ENCODE data around the gene ZNF565.
"Not testable (repeated sequence)": the region's sequence is repeated elsewhere in the genome, so short reads cannot be mapped to it uniquely, and the experiment has no call there.

The ZNF565 gene

GRCh38 chr19:36214386-36215275 is at the start of gene ZNF565, which contains the start of gene ZNF146:
ZNF565 (minus strand) TSS chr19:36214665; CDS start chr19:36201985, 12,680 bp downstream.
ZNF146 (plus strand) TSS chr19:36215106; CDS start chr19:36236441, 21,335 bp downstream.
- peak; percentile 94 to 97 (median 97) for DNase-seq (ENCODE audit: low read depth in 3 of 3)

GRCh38 chr19:36259211-36259610 is 44.7 kb upstream of the ZNF565 start:
- DNase-seq (ENCODE audit: low read depth in 3 of 3): no peak

DNA sequence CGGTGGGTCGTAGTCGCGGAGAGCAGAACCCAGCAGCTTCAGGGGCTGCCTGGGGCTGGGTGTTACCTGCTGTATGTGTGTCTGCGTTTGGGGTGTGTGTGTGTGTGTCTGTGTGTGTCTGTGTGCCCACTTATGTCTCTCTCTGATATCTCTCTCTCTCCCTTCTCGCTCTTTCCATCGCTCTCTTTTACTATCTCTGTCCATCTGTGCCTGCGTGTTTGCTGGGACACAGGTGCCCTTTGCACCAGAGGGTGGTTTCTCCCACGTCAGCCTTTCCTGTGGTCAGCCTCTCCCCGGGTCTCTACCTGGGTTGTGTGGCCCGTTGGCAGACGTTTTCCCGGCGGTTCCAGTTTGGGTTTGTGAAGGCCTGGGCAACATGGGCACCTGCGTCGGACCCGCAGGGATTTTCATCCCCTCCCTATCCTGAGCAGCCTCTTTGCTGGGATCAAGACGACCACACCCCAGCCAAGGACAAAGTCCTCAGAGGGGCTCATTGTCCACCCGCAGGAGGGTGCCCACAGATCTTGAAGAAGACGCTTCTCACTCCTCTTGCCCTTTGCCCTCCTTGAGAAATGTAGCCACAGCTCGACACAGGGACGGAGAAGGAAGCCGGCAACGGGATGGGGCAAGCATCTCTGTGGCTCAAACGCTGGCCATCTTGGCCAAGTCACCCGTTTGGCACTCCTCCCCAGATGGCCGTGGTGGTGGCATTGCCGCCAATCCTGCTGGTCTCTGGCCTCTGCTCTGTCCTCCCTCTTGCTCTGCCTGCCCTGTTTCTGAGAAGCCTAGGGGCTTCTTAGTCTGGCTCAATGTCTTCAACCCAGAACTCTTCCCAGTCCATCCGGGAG is 43.8 kb upstream of the ZNF565 start:
- no peak for DNase-seq (ENCODE audit: low read depth in 3 of 3)

GRCh38 chr19:36257520-36257876 is 43.0 kb upstream of the ZNF565 start:
- DNase-seq (ENCODE audit: low read depth in 3 of 3): no peak

DNA sequence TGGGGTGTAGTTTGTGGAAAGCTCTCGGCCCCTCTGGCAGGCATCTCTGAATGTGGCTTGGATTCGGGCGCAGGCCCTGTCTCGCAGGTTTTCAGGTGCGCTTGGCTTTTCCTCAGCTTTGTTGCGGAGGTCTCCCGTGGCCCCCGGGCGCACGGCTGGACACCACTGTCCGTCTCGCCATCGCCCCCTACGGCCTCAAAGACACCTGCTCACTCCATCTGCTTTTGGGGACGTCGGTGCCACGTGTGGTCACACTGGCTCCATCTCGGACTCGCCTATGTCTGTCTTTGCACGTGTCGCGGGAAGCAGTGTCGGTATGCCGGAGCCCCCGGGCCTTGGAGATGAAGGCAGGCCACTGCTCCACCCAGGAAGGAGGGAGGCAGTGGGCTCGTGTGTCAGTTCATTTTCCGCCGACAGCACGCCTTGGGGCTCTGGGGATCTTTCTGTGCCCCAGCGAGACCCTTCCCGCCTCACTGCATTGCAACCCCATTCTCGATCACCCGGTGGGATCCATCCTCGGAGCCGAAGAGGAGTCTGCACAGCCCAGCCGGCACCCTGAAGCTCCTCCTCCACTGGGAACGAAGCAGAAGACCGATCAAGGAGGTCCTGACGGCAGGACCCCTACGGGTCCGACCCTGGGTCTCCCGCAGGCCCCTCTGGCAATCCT is 42.5 kb upstream of the ZNF565 start:
- DNase-seq (ENCODE audit: low read depth in 3 of 3): no peak

DNA sequence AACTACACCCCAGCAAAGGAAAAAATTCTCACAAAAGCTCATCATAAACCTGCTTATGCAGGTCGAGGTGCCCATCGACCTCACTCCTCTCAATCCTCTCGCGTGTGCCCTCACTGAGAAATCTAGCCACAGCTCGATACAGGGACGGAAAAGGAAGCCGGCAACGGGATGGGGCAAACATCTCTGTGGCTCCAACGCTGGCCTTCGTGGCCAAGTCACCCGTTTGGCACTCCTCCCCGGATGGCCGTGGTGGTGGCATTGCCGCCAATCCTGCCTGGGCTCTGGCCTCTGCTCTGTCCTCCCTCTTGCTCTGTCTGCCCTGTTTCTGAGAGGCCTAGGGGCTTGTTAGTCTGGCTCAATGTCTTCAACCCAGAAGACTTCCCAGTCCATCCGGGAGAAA is 41.6 kb upstream of the ZNF565 start:
- no peak for DNase-seq (ENCODE audit: low read depth in 3 of 3)

- no peak for DNase-seq (ENCODE audit: low read depth in 3 of 3)
Measured at GRCh38 chr19:36255316-36255715, 40.9 kb upstream of the ZNF565 start.

DNA sequence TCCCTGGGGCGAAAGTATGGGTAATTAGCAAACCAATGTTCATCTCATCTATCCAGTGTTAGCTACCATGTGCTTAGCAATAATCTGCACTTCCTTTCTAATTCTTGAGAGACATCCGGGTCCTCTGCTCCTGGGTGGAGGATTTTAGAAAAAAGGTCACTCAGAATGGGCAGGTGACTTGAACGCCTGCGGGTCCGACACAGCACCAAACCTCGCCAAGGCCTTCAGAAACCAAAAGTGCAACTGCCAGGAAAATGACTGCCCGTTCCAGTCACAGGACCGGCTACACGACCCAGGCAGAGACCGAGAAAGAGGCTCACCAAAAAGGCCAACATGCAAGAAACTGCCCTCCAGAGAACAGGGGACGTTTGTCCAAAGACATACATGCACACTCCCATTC is 40.4 kb upstream of the ZNF565 start:
- no peak for DNase-seq (ENCODE audit: low read depth in 3 of 3)

DNA sequence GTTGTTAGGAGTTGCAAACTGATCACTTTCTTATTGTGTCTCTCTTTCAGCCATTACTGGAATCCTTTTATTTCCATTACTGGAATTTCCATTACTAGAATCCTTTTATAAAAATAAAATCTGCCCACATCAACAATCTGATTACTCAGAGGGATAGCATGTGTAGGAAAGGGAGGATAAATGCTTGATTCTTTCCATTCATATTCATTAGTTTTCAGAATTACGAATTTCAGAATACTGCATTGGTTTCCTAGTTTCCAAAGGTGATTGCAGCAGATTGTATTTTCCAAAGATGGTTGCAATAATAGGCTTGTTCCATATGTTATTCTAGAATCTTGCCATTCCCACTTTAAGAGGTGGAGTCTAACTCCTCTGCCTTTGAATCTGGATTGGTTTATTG is 37.6 kb upstream of the ZNF565 start:
- no peak for DNase-seq (ENCODE audit: low read depth in 3 of 3)

- DNase-seq (ENCODE audit: low read depth in 3 of 3): no peak
Measured at GRCh38 chr19:36246006-36246481, 31.6 kb upstream of the ZNF565 start.

DNA sequence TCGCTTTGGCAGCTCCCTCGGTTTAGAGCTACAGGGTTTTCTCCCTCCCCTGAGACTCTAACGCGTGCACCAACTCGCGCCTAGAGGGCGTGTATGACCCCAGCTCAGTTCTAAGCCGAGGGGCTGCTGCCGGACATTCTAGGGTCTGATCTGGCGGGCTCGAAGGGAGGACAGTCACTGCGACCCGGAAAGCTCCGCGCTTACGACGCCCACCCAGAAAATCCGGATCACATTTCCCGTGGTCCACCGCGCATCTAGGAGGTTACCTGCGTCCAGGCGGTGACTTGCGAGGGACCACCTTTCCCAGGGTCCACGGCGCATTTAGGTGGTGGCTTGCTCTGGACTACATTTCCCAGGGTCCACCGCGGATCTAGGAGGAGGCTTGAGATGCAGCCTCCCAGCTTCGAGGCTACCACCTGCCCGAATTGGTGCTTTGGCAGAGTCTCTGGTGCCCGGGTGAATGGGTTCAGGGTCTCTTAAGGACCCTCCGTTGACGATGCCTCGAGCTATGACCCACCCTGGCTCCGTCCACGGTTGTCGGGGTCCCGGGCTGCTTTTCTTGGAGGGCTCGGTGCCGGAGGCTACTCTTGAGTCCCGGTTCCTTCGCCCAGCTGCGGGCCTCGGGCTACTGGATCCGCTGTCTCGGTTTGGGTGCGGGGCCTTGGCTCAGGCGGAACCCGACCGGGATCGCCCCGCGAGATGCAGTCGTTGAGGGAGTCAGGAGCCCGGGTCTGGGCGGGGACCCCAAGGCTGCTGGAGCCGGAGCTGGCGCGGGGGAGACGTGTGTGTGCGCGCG is 30.9 kb upstream of the ZNF565 start:
- DNase-seq (ENCODE audit: low read depth in 3 of 3): no peak

DNA sequence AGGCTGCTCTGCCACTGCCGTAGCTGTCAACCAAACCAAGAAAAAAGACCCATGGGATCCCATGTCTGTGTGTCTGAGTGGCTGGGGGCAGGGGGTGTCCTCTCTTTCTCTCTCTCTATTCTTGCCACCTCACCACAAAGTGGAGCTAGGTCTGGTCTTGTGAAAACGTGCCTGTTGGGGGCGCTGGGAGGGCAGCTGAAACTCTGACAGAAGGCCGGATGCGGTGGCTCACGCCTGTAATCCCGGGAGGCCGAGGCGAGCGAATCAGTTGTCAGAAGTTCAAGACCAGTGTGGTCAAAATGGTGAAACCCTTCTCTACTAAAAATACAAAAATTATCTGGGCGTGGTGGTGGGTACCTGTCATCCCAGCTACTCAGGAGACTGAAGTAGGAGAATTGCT is 29.6 kb upstream of the ZNF565 start:
- DNase-seq (ENCODE audit: low read depth in 3 of 3): no peak

DNA sequence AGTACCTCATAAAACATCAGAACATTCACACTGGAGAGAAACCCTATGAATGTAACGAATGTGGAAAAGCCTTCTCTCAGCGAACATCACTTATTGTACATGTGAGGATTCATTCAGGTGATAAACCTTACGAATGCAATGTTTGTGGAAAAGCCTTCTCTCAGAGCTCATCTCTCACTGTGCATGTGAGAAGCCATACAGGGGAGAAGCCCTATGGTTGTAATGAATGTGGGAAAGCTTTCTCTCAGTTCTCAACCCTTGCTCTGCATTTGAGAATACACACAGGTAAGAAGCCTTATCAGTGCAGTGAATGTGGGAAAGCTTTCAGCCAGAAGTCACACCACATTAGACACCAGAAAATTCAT is 22.5 kb upstream of the ZNF565 start:
- DNase-seq (ENCODE audit: low read depth in 3 of 3): no peak

DNA sequence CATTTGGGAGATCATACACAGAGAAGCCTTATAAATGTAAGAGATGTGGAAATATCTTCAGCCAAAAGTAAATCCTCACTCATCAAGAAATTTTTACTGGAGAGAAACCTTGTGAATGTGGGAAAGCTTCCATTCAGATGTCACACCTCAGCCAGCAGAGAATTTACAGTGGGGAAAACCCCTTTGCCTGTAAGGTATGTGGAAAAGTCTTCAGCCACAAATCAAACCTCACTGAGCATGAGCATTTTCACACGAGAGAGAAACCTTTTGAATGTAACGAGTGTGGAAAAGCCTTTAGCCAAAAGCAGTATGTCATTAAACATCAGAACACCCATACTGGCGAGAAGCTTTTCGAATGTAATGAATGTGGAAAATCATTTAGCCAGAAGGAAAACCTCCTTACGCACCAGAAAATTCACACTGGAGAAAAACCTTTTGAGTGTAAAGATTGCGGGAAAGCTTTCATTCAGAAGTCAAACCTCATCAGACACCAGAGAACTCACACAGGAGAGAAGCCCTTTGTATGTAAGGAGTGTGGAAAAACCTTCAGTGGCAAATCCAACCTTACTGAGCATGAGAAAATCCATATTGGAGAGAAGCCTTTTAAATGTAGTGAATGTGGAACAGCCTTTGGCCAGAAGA is 22.0 kb upstream of the ZNF565 start:
- DNase-seq (ENCODE audit: low read depth in 3 of 3): no peak

DNA sequence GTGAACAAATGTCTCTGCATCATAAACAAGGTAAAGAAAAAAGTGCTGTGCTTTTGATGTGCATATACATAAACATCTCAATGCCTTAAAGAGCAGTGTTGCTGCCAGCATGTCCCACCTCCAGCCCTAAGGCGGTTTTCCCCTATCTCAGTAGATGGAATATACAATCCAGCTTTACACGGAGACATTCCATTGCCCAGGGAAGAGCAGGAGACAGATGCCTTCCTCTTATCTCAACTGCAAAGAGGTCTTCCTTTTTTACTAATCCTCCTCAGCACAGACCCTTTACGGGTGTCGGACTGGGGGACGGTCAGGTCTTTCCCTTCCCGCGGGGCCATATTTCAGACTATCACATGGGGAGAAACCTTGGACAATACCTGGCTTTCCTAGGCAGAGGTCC is 19.2 kb upstream of the ZNF565 start:
- DNase-seq (ENCODE audit: low read depth in 3 of 3): not testable (repeated sequence)

DNA sequence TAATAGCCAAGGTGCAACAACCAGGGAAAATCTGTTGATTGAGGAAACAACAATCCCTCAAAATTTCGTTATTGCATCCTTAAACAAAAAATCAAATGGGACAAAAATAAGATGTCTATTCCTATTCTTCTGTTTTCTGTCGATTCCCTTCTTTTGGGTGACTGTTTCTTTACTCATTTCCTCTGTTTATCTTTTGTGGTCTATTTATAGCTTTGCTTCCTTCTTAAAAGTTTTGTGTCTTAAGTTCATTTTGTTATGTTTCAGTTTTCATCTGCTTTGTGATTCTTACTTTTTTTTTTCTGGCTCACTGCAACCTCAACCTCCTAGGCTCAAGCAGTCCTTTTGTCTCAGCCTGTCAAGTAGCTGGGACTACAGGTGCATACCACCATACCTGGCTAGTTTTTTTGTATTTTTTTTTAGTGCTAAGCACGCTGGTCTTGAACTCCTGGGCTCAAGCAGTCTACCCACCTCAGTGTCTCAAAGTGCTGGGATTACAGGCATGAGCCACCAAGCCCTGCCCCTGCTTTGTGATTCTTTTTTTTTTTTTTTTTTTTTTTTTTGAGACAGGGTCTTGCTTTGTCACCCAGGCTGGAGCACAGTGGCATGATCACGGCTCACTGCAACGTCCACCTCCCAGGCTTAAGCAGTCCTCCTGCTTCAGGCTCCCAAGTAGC is 10.9 kb upstream of the ZNF565 start:
- no peak for DNase-seq (ENCODE audit: low read depth in 3 of 3)

GRCh38 chr19:36222503-36222902 is 8.0 kb upstream of the ZNF565 start:
- DNase-seq (ENCODE audit: low read depth in 3 of 3): no peak

DNA sequence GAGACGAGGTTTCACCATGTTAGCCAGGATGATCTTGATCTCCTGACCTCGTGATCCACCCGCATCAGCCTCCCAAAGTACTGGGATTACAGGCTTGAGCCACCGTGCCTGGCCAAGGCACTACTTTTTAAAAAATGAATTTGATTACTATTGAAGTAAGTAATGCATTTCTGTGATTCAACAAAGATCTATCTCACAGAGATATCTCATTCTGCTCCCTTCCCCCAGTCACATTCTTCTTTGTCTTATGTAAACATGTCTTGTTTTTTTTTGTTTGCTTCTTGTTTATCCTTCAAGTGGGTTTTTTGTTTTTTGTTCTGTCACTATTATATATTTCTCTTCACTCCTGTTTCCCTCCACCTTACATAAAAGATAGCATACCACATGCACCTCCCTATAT is 7.0 kb upstream of the ZNF565 start:
- no peak for DNase-seq (ENCODE audit: low read depth in 3 of 3)

DNA sequence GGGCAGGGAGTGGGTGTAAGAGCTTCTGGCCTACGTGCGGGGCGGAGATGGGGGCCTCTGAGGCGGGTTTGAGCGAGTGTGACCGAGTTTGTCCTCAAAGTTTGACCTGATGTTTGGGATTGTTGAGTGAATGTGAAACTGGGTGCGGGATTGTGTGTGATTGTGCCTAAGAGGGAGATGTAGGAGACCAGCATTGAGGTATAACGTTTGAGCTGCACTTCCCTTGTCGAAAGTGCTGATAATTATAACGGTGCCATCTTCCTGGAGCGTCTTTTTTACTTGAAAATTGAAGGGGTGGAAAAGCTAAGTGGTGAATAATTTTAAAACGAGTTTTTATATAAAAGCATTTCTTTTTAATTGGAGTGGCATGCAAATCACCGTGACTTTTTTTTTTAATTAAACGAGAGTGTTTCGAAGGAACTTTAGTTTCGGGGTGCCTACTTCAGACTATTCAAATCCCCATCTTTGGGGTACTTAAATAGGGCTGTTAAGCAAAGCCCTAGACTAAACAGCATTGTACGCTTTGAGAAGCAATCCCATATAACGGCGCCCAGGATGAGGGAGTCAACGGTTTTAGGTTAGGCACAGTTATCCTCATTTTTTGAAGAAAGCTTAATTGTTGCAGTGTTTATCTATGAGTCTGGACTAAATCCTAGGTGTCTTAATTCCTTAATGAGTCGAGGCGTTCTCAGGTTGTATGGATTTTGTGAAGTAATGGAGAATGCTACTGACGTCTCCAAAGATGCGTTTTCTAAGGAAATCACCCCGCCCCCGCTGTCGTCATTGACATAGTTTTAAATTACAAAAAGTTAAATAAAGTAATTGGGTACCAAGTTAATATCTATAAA is 1.0 kb upstream of the ZNF565 start:
- DNase-seq (ENCODE audit: low read depth in 3 of 3): peak in 1 of 3 donors; percentile 24

All from stimulated activated CD4-positive, alpha-beta T cell treated with anti-CD3 and anti-CD28 coated beads, TNF-alpha, amount 100 ng/mL, for 48 hours (primary cell).